Panc1 (cell line): ENCODE measurements around the gene CNIH1. TPM values are rescaled to one million over a fixed set of nuclear protein-coding genes. Genes with fewer than 3 reads are reported as not detected.

Source experiments
- ATAC-seq: fragments of 200-7000 bp; cut with Tn5 transposase; 2 replicates; pipeline ENCODE4 v1.9.1; 2020; ENCODE audit warnings: mild to moderate bottlenecking, moderate library complexity
- BruUV-seq: library from RNA; stranded (reverse); fragments of 400-500 nt; replicated peaks from 2 replicates; lab custom pipeline; 2021; lab: Mats Ljungman, UMichigan
- CTCF ChIA-PET: fragments of 300-600 bp; sonication (Branson Sonifier 250); formaldehyde crosslinking; loops from one replicate; lab custom pipeline; 2022; ENCODE audit warnings: antibody characterized with exemption; lab: Charles Lee
- POLR2A ChIA-PET: fragments of 300-600 bp; sonication (Branson Sonifier 250); formaldehyde crosslinking; loops from one replicate; lab custom pipeline; 2022; ENCODE audit warnings: antibody characterized with exemption; lab: Charles Lee
- DNase-seq: peaks from one replicate; pipeline ENCODE4 v3.0.0-alpha.2; 2010; ENCODE audit warnings: low read depth, low spot score
- H3K27ac ChIP-seq: 2 replicates; pipeline ENCODE4 v1.5.1; 2011; ENCODE audit warnings: mild to moderate bottlenecking, low read length, inconsistent platforms
- H3K27me3 ChIP-seq: fragments of 200-500 bp; sonication (Bioruptor generic); 2 replicates; pipeline ENCODE4 v1.6.0; 2014; ENCODE audit warnings: low read length, inconsistent platforms; ENCODE audit not compliant: control insufficient read depth, insufficient read depth
- H3K36me3 ChIP-seq: fragments of 200-500 bp; sonication (Bioruptor generic); 2 replicates; pipeline ENCODE4 v1.5.1; 2014; ENCODE audit warnings: inconsistent platforms, mild to moderate bottlenecking, low read length, moderate library complexity; ENCODE audit not compliant: control insufficient read depth, insufficient read depth
- H3K4me1 ChIP-seq: 2 replicates; pipeline ENCODE4 v1.5.1; 2011; ENCODE audit warnings: inconsistent platforms, mild to moderate bottlenecking, low read length, moderate library complexity; ENCODE audit not compliant: control insufficient read depth, insufficient read depth
- H3K4me3 ChIP-seq, 2 experiments: 2 replicates each; pipeline ENCODE4 v1.5.1; 2011 to 2012; ENCODE audit warnings: low read depth in 2 of 2, low read length in 2 of 2, mild to moderate bottlenecking in 2 of 2, inconsistent platforms in 1 of 2, moderate library complexity in 1 of 2
- H3K9me3 ChIP-seq: fragments of 200-500 bp; sonication (Bioruptor generic); 2 replicates; pipeline ENCODE4 v1.5.1; 2014; ENCODE audit warnings: low read depth, mild to moderate bottlenecking, inconsistent platforms, low read length, moderate library complexity; ENCODE audit not compliant: control insufficient read depth, insufficient read depth
- CTCF ChIP-seq: fragments of 450-650 bp; IDR thresholded peaks from 2 replicates; pipeline ENCODE4 v1.5.1; 2017; ENCODE audit warnings: mild to moderate bottlenecking
- POLR2AphosphoS5 ChIP-seq: IDR thresholded peaks from 2 replicates; pipeline ENCODE4 v1.6.1; 2012; ENCODE audit warnings: mild to moderate bottlenecking, low read depth, low read length, moderate library complexity
- REST ChIP-seq, 2 experiments: IDR thresholded peaks; 2 replicates each; pipeline ENCODE4 v1.6.1; 2011 to 2012; ENCODE audit warnings: low read depth in 2 of 2, control low read depth in 1 of 2, low read length in 1 of 2, mild to moderate bottlenecking in 1 of 2, moderate library complexity in 1 of 2; ENCODE audit not compliant: insufficient read depth in 1 of 2
- SIN3A ChIP-seq: IDR thresholded peaks from 2 replicates; pipeline ENCODE4 v1.6.1; 2012; ENCODE audit warnings: low read depth, mild to moderate bottlenecking, low read length, moderate library complexity, borderline replicate concordance; ENCODE audit not compliant: insufficient read depth
- TCF7L2 ChIP-seq: IDR thresholded peaks from 2 replicates; pipeline ENCODE4 v1.6.1; 2011; ENCODE audit warnings: mild to moderate bottlenecking, low read depth, low read length, inconsistent platforms
- in situ Hi-C: cut with HindIII; loops from 2 replicates; pipeline ENCODE4 v1.10.0; 2016; ENCODE audit warnings: low sequenced_read_pairs, low pct_unique_long_range_greater_than_20kb
- intact Hi-C: fragments of 100-400 bp; cut with micrococcal nuclease; formaldehyde crosslinking; loops from one replicate; pipeline ENCODE4 v1.10.0; 2022; ENCODE audit not compliant: unreplicated experiment
- total RNA-seq: library from RNA; stranded (reverse); gene quantifications from one replicate; pipeline ENCODE4 v1.2.1, GENCODE V29; 2021; ENCODE audit not compliant: unreplicated experiment

The CNIH1 gene
- total RNA-seq, 1 experiment from 2014 or later = 83.7 TPM

- no peak for TF ChIP-seq POLR2AphosphoS5
- no peak for TF ChIP-seq CTCF
- no peak for TF ChIP-seq REST (IDR thresholded peaks at IDR 0.05; ENCODE audit: insufficient read depth in 1 of 2, low read depth in 2 of 2, low read length in 1 of 2)
- TF ChIP-seq TCF7L2 = no peak
- no peak for TF ChIP-seq SIN3A
- Histone ChIP-seq H3K4me1 (no peaks in the 10 kb centered on the region), H3K9me3 (no peaks in the 10 kb centered on the region), H3K27me3 (no peaks in the 10 kb centered on the region), H3K4me3 (no peak overlapping the region), H3K27ac (no peak overlapping the region), H3K36me3 (no peaks in the 10 kb centered on the region; the same call in 1 of the 2 replicates)
- no peak for ATAC-seq
- in situ Hi-C loops = no loop called here
- DNase-seq = no peak
- intact Hi-C loops = no loop called here
- POLR2A ChIA-PET = no interaction called here
- no TSS peak for BruUV-seq
- CTCF ChIA-PET = no interaction called here
Observed at GRCh38 chr14:54472315-54472714, 31.1 kb upstream of the CNIH1 start.

GRCh38 chr14:54471641-54472040 lies 30.5 kb upstream of the CNIH1 start:
- Histone ChIP-seq H3K27me3 (no peaks in the 10 kb centered on the region), H3K36me3 (no peaks in the 10 kb centered on the region; the same call in 1 of the 2 replicates), H3K4me3 (no peak overlapping the region), H3K27ac (no peak overlapping the region), H3K9me3 (no peaks in the 10 kb centered on the region), H3K4me1 (no peaks in the 10 kb centered on the region)
- CTCF ChIA-PET = no interaction called here
- intact Hi-C loops (no loop called here), in situ Hi-C loops (no loop called here)
- ATAC-seq (no peak), DNase-seq (no peak)
- POLR2A ChIA-PET = no interaction called here
- BruUV-seq = no TSS peak
- TF ChIP-seq SIN3A (no peak), CTCF (no peak), REST (IDR thresholded peaks at IDR 0.05; ENCODE audit: insufficient read depth in 1 of 2, low read depth in 2 of 2, low read length in 1 of 2) (no peak), POLR2AphosphoS5 (no peak), TCF7L2 (no peak)
